K562 (cell line): ENCODE measurements around the gene PSMB4. TPM values are rescaled to one million over a fixed set of nuclear protein-coding genes. Genes with fewer than 3 reads are reported as not detected.

Source experiments
- ARID2 ChIP-seq: fragments of 450-650 bp; IDR thresholded peaks from 2 replicates; pipeline ENCODE4 v1.6.1; 2017; ENCODE audit warnings: antibody characterized with exemption, mild to moderate bottlenecking
- CHAMP1 ChIP-seq: fragments of 450-650 bp; IDR thresholded peaks from 2 replicates; pipeline ENCODE4 v1.6.1; 2016; ENCODE audit warnings: mild to moderate bottlenecking
- ELF1 ChIP-seq: fragments of 200-800 bp; sonication (Bioruptor generic); IDR thresholded peaks from 2 replicates; pipeline ENCODE4 v1.6.1; 2016; ENCODE audit warnings: missing genetic modification characterization, missing compliant biosample characterization
- EP400 ChIP-seq: fragments of 450-650 bp; IDR thresholded peaks from 2 replicates; pipeline ENCODE4 v1.6.1; 2017; ENCODE audit warnings: antibody characterized with exemption, mild to moderate bottlenecking, moderate library complexity
- EWSR1 ChIP-seq: fragments of 450-650 bp; IDR thresholded peaks from 2 replicates; pipeline ENCODE4 v1.6.1; 2018; ENCODE audit warnings: borderline replicate concordance, mild to moderate bottlenecking, low read depth, moderate library complexity; ENCODE audit not compliant: partially characterized antibody
- KLF1 ChIP-seq: fragments of 450-650 bp; IDR thresholded peaks from 2 replicates; pipeline ENCODE4 v1.6.1; 2016; ENCODE audit warnings: missing genetic modification characterization, missing compliant biosample characterization
- MAZ ChIP-seq, 2 experiments: fragments of 450-650 bp in 1 of 2; sonication (generic) in 1 of 2; formaldehyde crosslinking; IDR thresholded peaks in 1 of 2; conservative IDR thresholded peaks in 1 of 2; 2 replicates each; pipeline versions ENCODE4 v1.4.0 to v1.5.0; 2020; ENCODE audit warnings: mild to moderate bottlenecking in 1 of 2, missing genetic modification reagents in 1 of 2
- MLX ChIP-seq, 2 experiments: fragments of 450-650 bp in 1 of 2; sonication (generic) in 1 of 2; formaldehyde crosslinking; conservative IDR thresholded peaks; 2 replicates each; pipeline versions ENCODE4 v1.4.0 to v1.8.1; 2020 to 2022; ENCODE audit warnings: mild to moderate bottlenecking in 1 of 2, missing genetic modification reagents in 1 of 2
- NR2F6 ChIP-seq: fragments of 450-650 bp; formaldehyde crosslinking; IDR thresholded peaks from 2 replicates; pipeline ENCODE4 v1.4.0; 2020; ENCODE audit warnings: mild to moderate bottlenecking
- PHF8 ChIP-seq: fragments of 200-600 bp; sonication (generic); IDR thresholded peaks from 2 replicates; pipeline ENCODE4 v1.6.1; 2012; ENCODE audit warnings: mixed run types, mild to moderate bottlenecking, inconsistent platforms, low read length, moderate library complexity, borderline replicate concordance
- POLR2A ChIP-seq: fragments of 450-650 bp; conservative IDR thresholded peaks from 2 replicates; pipeline ENCODE4 v1.6.1; 2016
- RNF2 ChIP-seq: sonication (generic); IDR thresholded peaks from 2 replicates; pipeline ENCODE4 v1.6.1; 2016
- SAP30 ChIP-seq: fragments of 200-600 bp; sonication (generic); IDR thresholded peaks from 2 replicates; pipeline ENCODE4 v1.6.1; 2012; ENCODE audit warnings: borderline replicate concordance, low read depth, mild to moderate bottlenecking, moderate library complexity, low read length, control low read depth, inconsistent platforms; ENCODE audit not compliant: insufficient read depth, poor library complexity, severe bottlenecking
- SMC3 ChIP-seq: conservative IDR thresholded peaks from 2 replicates; pipeline ENCODE4 v1.6.1; 2011; ENCODE audit warnings: low read depth, low read length, improper control_type of control experiment; ENCODE audit not compliant: insufficient read depth
- TAF7 ChIP-seq: fragments of 450-650 bp; IDR thresholded peaks from 2 replicates; pipeline ENCODE4 v1.6.1; 2016; ENCODE audit warnings: missing genetic modification characterization, missing compliant biosample characterization
- TCF7L2 ChIP-seq: fragments of 150-350 bp; IDR thresholded peaks from 2 replicates; pipeline ENCODE4 v1.6.1; 2016; ENCODE audit warnings: low read depth, mild to moderate bottlenecking, low read length, moderate library complexity
- TFAP4 ChIP-seq: sonication (generic); formaldehyde crosslinking; IDR thresholded peaks from 2 replicates; pipeline ENCODE4 v1.8.0; 2022; ENCODE audit warnings: missing genetic modification reagents, mild to moderate bottlenecking, moderate library complexity, borderline replicate concordance
- ZFP36 ChIP-seq: fragments of 150-350 bp; IDR thresholded peaks from 2 replicates; pipeline ENCODE4 v1.6.1; 2018; ENCODE audit warnings: low read length, low read depth; ENCODE audit not compliant: partially characterized antibody
- ZFX ChIP-seq: sonication (generic); formaldehyde crosslinking; IDR thresholded peaks from 2 replicates; pipeline ENCODE4 v1.8.0; 2022; ENCODE audit warnings: mild to moderate bottlenecking, missing genetic modification reagents, moderate library complexity
- ZNF644 ChIP-seq: fragments of 200-800 bp; sonication (Bioruptor generic); IDR thresholded peaks from 2 replicates; pipeline ENCODE4 v1.6.1; 2016; ENCODE audit warnings: low read depth, missing genetic modification characterization, missing compliant biosample characterization
- ZNF778 ChIP-seq: fragments of 450-650 bp; formaldehyde crosslinking; IDR thresholded peaks from 2 replicates; pipeline ENCODE4 v1.4.0; 2020; ENCODE audit warnings: mild to moderate bottlenecking, moderate library complexity
- polyA plus RNA-seq, 8 experiments: library from polyadenylated mRNA; depleted of rRNA in 4 of 8; stranded (reverse) in 5 of 8; unstranded in 3 of 8; fragments of >200 nt; fragmentation: Nextera tagmentation in 2 of 8; fragmentation: Illumina TruSeq in 1 of 8; extraction: Ambion mirVana in 2 of 8; extraction: Trizol in 1 of 8; gene quantifications; 2 replicates each; pipeline versions ENCODE4 v1.2.1 to v1.2.3, GENCODE V29; 2011 to 2014; ENCODE audit warnings: inconsistent platforms in 1 of 8, missing spikeins in 1 of 8
- total RNA-seq, 7 experiments: library from RNA; depleted of rRNA in 6 of 7; stranded (reverse); fragments of >200 nt in 6 of 7; fragmentation: Illumina TruSeq in 2 of 7; extraction: Trizol in 2 of 7; gene quantifications; 2 replicates each; pipeline versions ENCODE4 v1.2.1 to v1.2.3, GENCODE V29; 2011 to 2021; ENCODE audit warnings: low replicate concordance in 1 of 7

PSMB4 gene
- total and polyA plus RNA-seq, 9 of the 15 experiments (the other 6 are each of a cell fraction or from before 2014, with no cell fraction given), result 397 to 674 (median 475) TPM

GRCh38 chr1:151372058-151372934 is 27.1 kb upstream of the PSMB4 start, which contains the start of gene SELENBP1 (continued):
- TF ChIP-seq CHAMP1, result no peak
- no peak for TF ChIP-seq ZNF644 (tag)
- TF ChIP-seq MLX (CRISPR knock-in tag; conservative IDR thresholded peaks at IDR 0.05), result no peak
- no peak for TF ChIP-seq TCF7L2
- peak; percentile 52 for TF ChIP-seq SAP30
- TF ChIP-seq MAZ (CRISPR knock-in tag; conservative IDR thresholded peaks at IDR 0.05 in 1 of 2, IDR thresholded peaks at IDR 0.05 in 1 of 2), result peak; percentile 44 to 63; a peak in 3 of 4 replicates
- TF ChIP-seq EP400, result no peak
- peak; percentile 73 for TF ChIP-seq POLR2A
- peak; percentile 75; the same call in 1 of the 2 replicates for TF ChIP-seq TFAP4 (CRISPR knock-in tag)
- TF ChIP-seq TAF7 (tag), result no peak
- no peak for TF ChIP-seq ZFP36
- no peak for TF ChIP-seq ZFX (CRISPR knock-in tag)
- peak; percentile 71; the same call in 1 of the 2 replicates for TF ChIP-seq PHF8
- no peak for TF ChIP-seq SMC3
- no peak for TF ChIP-seq ARID2
- no peak for TF ChIP-seq EWSR1
- no peak for TF ChIP-seq NR2F6
- TF ChIP-seq ELF1 (tag), result no peak
- no peak for TF ChIP-seq RNF2
- no peak for TF ChIP-seq KLF1
- TF ChIP-seq ZNF778 (CRISPR knock-in tag), result no peak
